Rectal smooth muscle tissue (tissue), 1 donor: Measurements from ENCODE around the gene POPDC3.
"Not testable (repeated sequence)": the region's sequence is repeated elsewhere in the genome, so short reads cannot be mapped to it uniquely, and the experiment has no call there.

Source experiments
- H3K27ac ChIP-seq: one replicate; pipeline ENCODE4 v1.7.0; 2013; ENCODE audit warnings: low read depth, low read length, inconsistent platforms
- H3K27me3 ChIP-seq: one replicate; pipeline ENCODE4 v1.7.0; 2013; ENCODE audit warnings: low read length; ENCODE audit not compliant: control insufficient read depth, insufficient read depth
- H3K36me3 ChIP-seq: one replicate; pipeline ENCODE4 v1.7.0; 2013; ENCODE audit warnings: low read length; ENCODE audit not compliant: control insufficient read depth, insufficient read depth
- H3K4me1 ChIP-seq: one replicate; pipeline ENCODE4 v1.7.0; 2013; ENCODE audit warnings: low read length; ENCODE audit not compliant: control insufficient read depth, insufficient read depth
- H3K4me3 ChIP-seq: one replicate; pipeline ENCODE4 v1.7.0; 2013; ENCODE audit warnings: low read length
- H3K9ac ChIP-seq: one replicate; pipeline ENCODE4 v1.7.0; 2013; ENCODE audit warnings: low read length

POPDC3 gene

GRCh38 chr6:105179244-105180065, at the start of gene POPDC3:
Gene POPDC3, minus strand, starts transcription at chr6:105180014. Its CDS starts 18,105 bp downstream, at chr6:105161909.
- Histone ChIP-seq H3K27me3 (peaks cover 12% of the 10 kb centered on the region), H3K36me3 (no peaks in the 10 kb centered on the region), H3K4me3 (peak within 1 kb of the TSS; percentile 54), H3K27ac (no peak within 1 kb of the TSS), H3K9ac (no peak within 1 kb of the TSS), H3K4me1 (no peaks in the 10 kb centered on the region)

DNA sequence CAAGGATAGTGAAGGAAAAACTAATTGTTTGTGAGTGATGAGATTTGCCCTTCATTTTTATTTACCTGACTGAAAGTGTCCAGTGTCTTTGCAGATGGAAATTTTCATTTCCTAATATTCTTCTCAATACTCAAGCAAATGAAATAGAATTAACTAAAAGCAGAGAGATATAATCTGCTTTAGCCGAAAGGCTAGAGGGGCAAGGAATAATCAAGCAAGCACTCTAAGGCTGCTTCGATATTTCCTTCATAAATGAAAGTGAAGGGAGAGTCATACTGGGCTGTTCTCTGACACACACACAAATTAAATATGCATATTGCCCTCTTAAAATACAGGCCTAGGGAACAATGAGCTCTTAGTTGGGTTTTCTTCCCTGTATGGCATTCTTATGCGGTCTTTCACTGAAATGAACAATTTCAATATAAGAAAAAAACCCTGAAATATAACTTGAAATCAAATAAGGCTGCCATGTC, 47.5 kb upstream of the POPDC3 start:
- Histone ChIP-seq H3K9ac (no peak overlapping the region), H3K4me3 (no peak overlapping the region), H3K27me3 (no peaks in the 10 kb centered on the region), H3K27ac (no peak overlapping the region), H3K36me3 (no peaks in the 10 kb centered on the region), H3K4me1 (no peaks in the 10 kb centered on the region)

GRCh38 chr6:105226598-105227294, 46.9 kb upstream of the POPDC3 start:
- no peak overlapping the region for H3K27ac ChIP-seq
- H3K9ac ChIP-seq, result no peak overlapping the region

DNA sequence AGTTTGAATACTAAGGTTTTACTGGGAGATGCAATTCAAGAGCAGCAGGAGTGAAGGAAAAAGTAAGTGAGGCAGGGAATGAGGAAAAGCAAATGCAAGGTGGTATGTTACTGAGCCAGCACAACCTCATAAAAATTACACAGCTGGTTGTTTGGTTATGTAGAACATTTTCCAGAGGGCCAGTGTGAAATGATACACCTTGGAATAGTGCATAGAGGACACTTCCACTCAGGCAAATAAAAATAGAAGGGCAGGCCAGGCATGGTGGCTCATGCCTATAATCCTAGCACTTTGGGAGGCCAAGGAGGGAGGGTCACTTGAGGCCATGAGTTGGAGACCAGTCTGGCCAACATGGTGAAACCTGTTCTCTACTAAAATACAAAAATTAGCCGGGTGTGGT, 43.4 kb upstream of the POPDC3 start:
- Histone ChIP-seq H3K4me1 (no peaks in the 10 kb centered on the region), H3K27ac (no peak overlapping the region), H3K27me3 (no peaks in the 10 kb centered on the region), H3K36me3 (no peaks in the 10 kb centered on the region), H3K4me3 (no peak overlapping the region), H3K9ac (no peak overlapping the region)

More at GRCh38 chr6:105226598-105227294, 46.9 kb upstream of the POPDC3 start:
- H3K27me3 ChIP-seq, result no peaks in the 10 kb centered on the region
- no peaks in the 10 kb centered on the region for H3K4me1 ChIP-seq
- no peaks in the 10 kb centered on the region for H3K36me3 ChIP-seq
- no peak overlapping the region for H3K4me3 ChIP-seq

GRCh38 chr6:105221219-105221618, 41.4 kb upstream of the POPDC3 start:
- not testable (repeated sequence) for H3K9ac ChIP-seq, H3K4me3 ChIP-seq, H3K27ac ChIP-seq, H3K4me1 ChIP-seq, H3K27me3 ChIP-seq, H3K36me3 ChIP-seq

GRCh38 chr6:105220186-105220585, 40.4 kb upstream of the POPDC3 start:
- Histone ChIP-seq H3K9ac (no peak overlapping the region), H3K27me3 (no peaks in the 10 kb centered on the region), H3K4me3 (no peak overlapping the region), H3K4me1 (no peaks in the 10 kb centered on the region), H3K27ac (no peak overlapping the region), H3K36me3 (no peaks in the 10 kb centered on the region)

DNA sequence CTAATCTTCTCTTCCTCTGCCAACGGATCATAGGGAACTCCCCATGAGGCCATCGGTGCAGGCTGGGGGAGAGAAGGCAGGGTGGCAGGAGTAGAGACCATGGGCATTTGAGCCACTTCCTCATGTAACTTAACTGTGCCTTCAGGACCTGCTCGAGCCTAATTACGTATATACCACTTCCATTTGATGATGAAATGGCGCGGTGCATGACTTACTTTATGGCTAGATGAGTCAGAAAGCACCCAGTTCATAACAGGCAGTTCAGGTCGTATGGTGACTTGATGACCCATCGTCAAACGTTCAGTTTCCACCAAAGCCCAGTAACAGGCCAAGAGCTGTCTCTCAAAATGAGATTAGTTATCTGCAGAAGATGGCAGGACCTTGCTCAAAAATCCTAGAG, 39.4 kb upstream of the POPDC3 start:
- H3K4me3 ChIP-seq, H3K36me3 ChIP-seq, H3K9ac ChIP-seq, H3K4me1 ChIP-seq, H3K27ac ChIP-seq, H3K27me3 ChIP-seq: not testable (repeated sequence)

DNA sequence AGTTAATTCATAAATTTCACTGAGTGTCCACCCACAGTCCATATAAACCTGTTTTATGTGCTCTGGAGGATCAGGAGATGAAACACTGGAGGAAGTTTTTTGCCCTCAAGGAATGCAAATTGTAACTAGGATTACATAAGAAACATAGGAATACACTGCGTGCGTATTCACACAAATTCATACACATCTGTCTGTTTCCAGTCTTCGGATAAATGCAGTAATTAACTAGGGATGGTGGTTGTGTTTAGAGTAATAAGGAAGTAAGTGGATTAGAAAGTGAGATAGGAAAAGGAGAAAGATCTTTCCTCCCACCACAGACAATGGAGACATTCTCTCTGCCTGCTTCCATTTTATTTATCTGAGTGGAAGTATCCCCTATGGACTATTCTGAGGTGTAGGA, 35.7 kb upstream of the POPDC3 start:
- no peak overlapping the region for H3K27ac ChIP-seq
- no peak overlapping the region for H3K4me3 ChIP-seq
- no peak overlapping the region for H3K9ac ChIP-seq
- H3K36me3 ChIP-seq, result no peaks in the 10 kb centered on the region
- no peaks in the 10 kb centered on the region for H3K27me3 ChIP-seq
- H3K4me1 ChIP-seq, result no peaks in the 10 kb centered on the region

DNA sequence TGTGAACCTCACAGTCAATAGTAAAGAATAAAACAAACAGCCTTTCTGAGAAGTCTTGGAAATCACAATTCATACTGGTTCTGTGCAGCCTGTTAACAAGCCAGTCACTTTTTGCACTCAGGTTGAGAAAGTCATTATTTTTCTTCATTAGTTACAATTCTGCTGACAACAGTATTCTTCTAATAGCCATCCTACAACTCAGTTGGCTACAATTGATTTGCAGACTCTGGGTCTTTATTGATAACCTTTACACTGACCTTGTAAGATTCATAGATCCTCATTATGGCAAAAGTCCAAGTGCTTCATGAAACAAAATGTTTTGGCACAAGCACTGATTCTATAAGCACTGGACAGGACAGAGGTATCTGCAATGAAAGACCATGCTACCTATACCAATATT, 34.9 kb upstream of the POPDC3 start:
- Histone ChIP-seq H3K9ac (no peak overlapping the region), H3K36me3 (no peaks in the 10 kb centered on the region), H3K4me3 (no peak overlapping the region), H3K27ac (no peak overlapping the region), H3K4me1 (no peaks in the 10 kb centered on the region), H3K27me3 (no peaks in the 10 kb centered on the region)

GRCh38 chr6:105213272-105213671, 33.5 kb upstream of the POPDC3 start:
- no peaks in the 10 kb centered on the region for H3K36me3 ChIP-seq
- H3K9ac ChIP-seq, result no peak overlapping the region
- no peaks in the 10 kb centered on the region for H3K27me3 ChIP-seq
- no peak overlapping the region for H3K27ac ChIP-seq
- H3K4me1 ChIP-seq, result no peaks in the 10 kb centered on the region
- no peak overlapping the region for H3K4me3 ChIP-seq

- no peaks in the 10 kb centered on the region for H3K27me3 ChIP-seq
- H3K9ac ChIP-seq, result no peak overlapping the region
- no peaks in the 10 kb centered on the region for H3K36me3 ChIP-seq
- no peaks in the 10 kb centered on the region for H3K4me1 ChIP-seq
- no peak overlapping the region for H3K4me3 ChIP-seq
- H3K27ac ChIP-seq, result no peak overlapping the region
Measured at GRCh38 chr6:105212587-105212986, 32.8 kb upstream of the POPDC3 start.

DNA sequence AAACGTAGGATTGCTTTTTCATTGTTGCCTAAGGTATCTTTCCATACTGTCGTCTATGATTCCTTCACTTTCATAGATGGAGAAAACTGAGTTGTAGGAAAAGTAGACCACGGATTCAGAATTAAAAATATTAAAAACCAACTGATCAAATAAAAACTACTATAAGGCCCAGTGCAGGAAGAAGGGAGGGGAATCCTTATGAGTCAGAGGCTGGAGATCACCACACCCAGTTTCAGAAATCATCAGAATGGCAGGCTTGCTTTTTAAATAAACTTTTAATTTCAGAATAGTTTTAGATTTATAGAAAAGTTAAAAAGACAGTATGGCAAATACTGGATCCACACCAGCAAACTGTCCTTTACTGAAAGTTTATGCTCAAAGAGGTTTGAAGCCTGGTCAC, 32.0 kb upstream of the POPDC3 start:
- H3K4me1 ChIP-seq, result no peaks in the 10 kb centered on the region
- no peak overlapping the region for H3K9ac ChIP-seq
- no peak overlapping the region for H3K27ac ChIP-seq
- no peaks in the 10 kb centered on the region for H3K27me3 ChIP-seq
- H3K4me3 ChIP-seq, result no peak overlapping the region
- H3K36me3 ChIP-seq, result no peaks in the 10 kb centered on the region
